ENCODE data around the gene ZNF697.

Gene ZNF697

DNA sequence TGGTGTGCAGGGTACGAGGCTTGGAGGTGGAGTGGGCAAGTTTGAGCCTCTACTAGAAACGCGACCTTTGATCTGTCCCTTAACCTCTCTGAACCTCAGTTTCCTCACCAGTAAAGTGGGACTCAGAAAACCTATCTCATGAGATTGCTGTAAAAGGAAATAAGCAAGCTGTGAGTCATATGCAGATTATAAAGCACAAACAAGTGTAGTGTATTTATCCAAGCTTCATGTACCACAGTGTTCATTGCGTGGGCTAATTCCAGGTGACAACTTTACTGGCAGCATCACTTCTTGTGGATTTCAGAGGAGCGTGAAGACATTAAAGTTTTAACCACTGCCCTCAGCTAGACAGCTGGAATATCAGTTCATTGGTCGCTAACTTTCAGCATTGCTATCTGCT, 44.4 kb downstream of the ZNF697 start:
- TF ChIP-seq TCF12 (IDR thresholded peaks at IDR 0.05; ENCODE audit: low read depth) (no peak), ZBTB7A (IDR thresholded peaks at IDR 0.05; ENCODE audit: low read depth) (no peak), RAD21 (IDR thresholded peaks at IDR 0.05; ENCODE audit: low read depth) (no peak), NFIC (IDR thresholded peaks at IDR 0.05) (no peak), EGR1 (IDR thresholded peaks at IDR 0.05) (no peak), EP300 (IDR thresholded peaks at IDR 0.05; ENCODE audit: borderline replicate concordance) (no peak), FOXM1 (IDR thresholded peaks at IDR 0.05; ENCODE audit: borderline replicate concordance, low read depth) (no peak), TEAD4 (IDR thresholded peaks at IDR 0.05) (no peak), TAF1 (IDR thresholded peaks at IDR 0.05; ENCODE audit: low read depth) (no peak), YY1 (IDR thresholded peaks at IDR 0.05; ENCODE audit: low read depth) (no peak), USF1 (IDR thresholded peaks at IDR 0.05) (no peak)
- TF ChIP-seq, protein P1, sequence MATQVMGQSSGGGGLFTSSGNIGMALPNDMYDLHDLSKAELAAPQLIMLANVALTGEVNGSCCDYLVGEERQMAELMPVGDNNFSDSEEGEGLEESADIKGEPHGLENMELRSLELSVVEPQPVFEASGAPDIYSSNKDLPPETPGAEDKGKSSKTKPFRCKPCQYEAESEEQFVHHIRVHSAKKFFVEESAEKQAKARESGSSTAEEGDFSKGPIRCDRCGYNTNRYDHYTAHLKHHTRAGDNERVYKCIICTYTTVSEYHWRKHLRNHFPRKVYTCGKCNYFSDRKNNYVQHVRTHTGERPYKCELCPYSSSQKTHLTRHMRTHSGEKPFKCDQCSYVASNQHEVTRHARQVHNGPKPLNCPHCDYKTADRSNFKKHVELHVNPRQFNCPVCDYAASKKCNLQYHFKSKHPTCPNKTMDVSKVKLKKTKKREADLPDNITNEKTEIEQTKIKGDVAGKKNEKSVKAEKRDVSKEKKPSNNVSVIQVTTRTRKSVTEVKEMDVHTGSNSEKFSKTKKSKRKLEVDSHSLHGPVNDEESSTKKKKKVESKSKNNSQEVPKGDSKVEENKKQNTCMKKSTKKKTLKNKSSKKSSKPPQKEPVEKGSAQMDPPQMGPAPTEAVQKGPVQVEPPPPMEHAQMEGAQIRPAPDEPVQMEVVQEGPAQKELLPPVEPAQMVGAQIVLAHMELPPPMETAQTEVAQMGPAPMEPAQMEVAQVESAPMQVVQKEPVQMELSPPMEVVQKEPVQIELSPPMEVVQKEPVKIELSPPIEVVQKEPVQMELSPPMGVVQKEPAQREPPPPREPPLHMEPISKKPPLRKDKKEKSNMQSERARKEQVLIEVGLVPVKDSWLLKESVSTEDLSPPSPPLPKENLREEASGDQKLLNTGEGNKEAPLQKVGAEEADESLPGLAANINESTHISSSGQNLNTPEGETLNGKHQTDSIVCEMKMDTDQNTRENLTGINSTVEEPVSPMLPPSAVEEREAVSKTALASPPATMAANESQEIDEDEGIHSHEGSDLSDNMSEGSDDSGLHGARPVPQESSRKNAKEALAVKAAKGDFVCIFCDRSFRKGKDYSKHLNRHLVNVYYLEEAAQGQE (IDR thresholded peaks at IDR 0.05; ENCODE audit: low read depth): no peak

GRCh38 chr1:119602169-119602568, 45.9 kb downstream of the ZNF697 start:
- no peak for TF ChIP-seq FOXM1 (IDR thresholded peaks at IDR 0.05; ENCODE audit: borderline replicate concordance, low read depth)
- TF ChIP-seq ZBTB7A (IDR thresholded peaks at IDR 0.05; ENCODE audit: low read depth): no peak
- no peak for TF ChIP-seq TAF1 (IDR thresholded peaks at IDR 0.05; ENCODE audit: low read depth)
- TF ChIP-seq, protein P1 (IDR thresholded peaks at IDR 0.05; ENCODE audit: low read depth): no peak
- no peak for TF ChIP-seq CEBPB (IDR thresholded peaks at IDR 0.05)
- no peak for TF ChIP-seq TCF12 (IDR thresholded peaks at IDR 0.05; ENCODE audit: low read depth)
- no peak for TF ChIP-seq RAD21 (IDR thresholded peaks at IDR 0.05; ENCODE audit: low read depth)
- no peak for TF ChIP-seq CREB1 (IDR thresholded peaks at IDR 0.05; ENCODE audit: low read depth)
- TF ChIP-seq EGR1 (IDR thresholded peaks at IDR 0.05): no peak
- no peak for TF ChIP-seq USF1 (IDR thresholded peaks at IDR 0.05)
- TF ChIP-seq, protein P2, sequence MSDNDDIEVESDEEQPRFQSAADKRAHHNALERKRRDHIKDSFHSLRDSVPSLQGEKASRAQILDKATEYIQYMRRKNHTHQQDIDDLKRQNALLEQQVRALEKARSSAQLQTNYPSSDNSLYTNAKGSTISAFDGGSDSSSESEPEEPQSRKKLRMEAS (IDR thresholded peaks at IDR 0.05): no peak
- no peak for TF ChIP-seq NFIC (IDR thresholded peaks at IDR 0.05)
- TF ChIP-seq YY1 (IDR thresholded peaks at IDR 0.05; ENCODE audit: low read depth): no peak
- no peak for TF ChIP-seq EP300 (IDR thresholded peaks at IDR 0.05; ENCODE audit: borderline replicate concordance)
- no peak for TF ChIP-seq TEAD4 (IDR thresholded peaks at IDR 0.05)

DNA sequence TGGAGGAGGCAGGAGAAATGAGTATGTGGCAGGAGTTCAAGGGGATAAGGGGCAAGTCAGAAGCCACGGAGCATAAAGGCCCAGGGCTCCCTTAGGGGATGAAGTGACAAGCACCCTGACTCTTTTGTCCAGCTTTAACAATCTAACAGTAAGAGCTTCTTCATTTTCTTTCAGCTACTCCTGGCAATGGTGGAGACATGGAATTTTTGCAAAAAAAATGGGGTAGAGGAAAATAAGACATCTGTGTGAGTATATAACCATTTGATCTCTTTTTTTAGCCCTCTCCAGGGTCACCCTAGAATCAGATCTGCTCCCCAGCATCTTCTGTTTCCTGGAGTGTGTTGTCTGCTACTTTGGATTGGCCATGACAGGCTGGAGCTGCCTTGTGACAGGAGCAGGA, 47.1 kb downstream of the ZNF697 start:
- TF ChIP-seq RAD21 (IDR thresholded peaks at IDR 0.05; ENCODE audit: low read depth) (no peak), CEBPB (IDR thresholded peaks at IDR 0.05) (no peak), TCF12 (IDR thresholded peaks at IDR 0.05; ENCODE audit: low read depth) (no peak), USF1 (IDR thresholded peaks at IDR 0.05) (no peak), TAF1 (IDR thresholded peaks at IDR 0.05; ENCODE audit: low read depth) (no peak), FOXM1 (IDR thresholded peaks at IDR 0.05; ENCODE audit: borderline replicate concordance, low read depth) (no peak), TEAD4 (IDR thresholded peaks at IDR 0.05) (no peak), EP300 (IDR thresholded peaks at IDR 0.05; ENCODE audit: borderline replicate concordance) (no peak)
- TF ChIP-seq, protein P2 (IDR thresholded peaks at IDR 0.05): no peak

DNA sequence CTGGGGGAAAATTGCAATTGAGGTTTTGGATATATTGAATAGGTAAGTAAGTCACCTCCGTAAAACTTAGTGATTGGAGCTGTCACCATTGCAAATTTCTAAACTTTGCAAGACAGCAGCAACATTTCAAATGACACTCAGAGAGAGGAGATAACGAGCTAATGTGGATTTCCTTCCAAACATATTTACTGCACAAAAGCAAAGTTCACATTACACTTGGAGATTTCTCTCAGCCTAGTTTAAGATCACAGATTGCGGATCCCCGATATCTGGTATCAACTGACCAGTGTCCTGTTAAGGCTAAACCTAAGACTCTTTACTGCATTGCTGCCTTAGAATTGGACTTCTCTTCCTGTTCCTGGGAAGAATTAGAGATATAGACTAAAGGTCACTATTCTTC, 47.5 kb downstream of the ZNF697 start:
- no peak for TF ChIP-seq TCF12 (IDR thresholded peaks at IDR 0.05; ENCODE audit: low read depth)
- TF ChIP-seq, protein P2 (IDR thresholded peaks at IDR 0.05): no peak
- TF ChIP-seq YY1 (IDR thresholded peaks at IDR 0.05; ENCODE audit: low read depth): no peak
- no peak for TF ChIP-seq NFIC (IDR thresholded peaks at IDR 0.05)
- TF ChIP-seq USF1 (IDR thresholded peaks at IDR 0.05): no peak
- TF ChIP-seq EP300 (IDR thresholded peaks at IDR 0.05; ENCODE audit: borderline replicate concordance): no peak
- TF ChIP-seq CEBPB (IDR thresholded peaks at IDR 0.05): no peak
- no peak for TF ChIP-seq TEAD4 (IDR thresholded peaks at IDR 0.05)
- TF ChIP-seq EGR1 (IDR thresholded peaks at IDR 0.05): no peak
- TF ChIP-seq, protein P1 (IDR thresholded peaks at IDR 0.05; ENCODE audit: low read depth): no peak
- no peak for TF ChIP-seq RAD21 (IDR thresholded peaks at IDR 0.05; ENCODE audit: low read depth)
- no peak for TF ChIP-seq TAF1 (IDR thresholded peaks at IDR 0.05; ENCODE audit: low read depth)
- TF ChIP-seq ZBTB7A (IDR thresholded peaks at IDR 0.05; ENCODE audit: low read depth): no peak

All from Ishikawa (cell line).